Pulmonary artery endothelial cell (primary cell): Measurements from ENCODE around the gene CRYBG1. TPM values are rescaled to one million over a fixed set of nuclear protein-coding genes. Genes with fewer than 3 reads are reported as not detected.
A peak's percentile ranks its signal among the peaks of the same experiment; 100 is the strongest.
"Not testable (repeated sequence)": the region's sequence is repeated elsewhere in the genome, so short reads cannot be mapped to it uniquely, and the experiment has no call there.

Experiments
- DNase-seq: peaks from one replicate; pipeline ENCODE4 v3.0.0-alpha.2; 2011; ENCODE audit warnings: low read depth, low spot score
- total RNA-seq: library from RNA; depleted of rRNA; stranded (reverse); fragments of >200 nt; gene quantifications from 2 replicates; pipeline ENCODE4 v1.2.3, GENCODE V29; 2014

Gene CRYBG1
- total RNA-seq, 1 donor from 2014 or later, result 19.8 TPM

DNA sequence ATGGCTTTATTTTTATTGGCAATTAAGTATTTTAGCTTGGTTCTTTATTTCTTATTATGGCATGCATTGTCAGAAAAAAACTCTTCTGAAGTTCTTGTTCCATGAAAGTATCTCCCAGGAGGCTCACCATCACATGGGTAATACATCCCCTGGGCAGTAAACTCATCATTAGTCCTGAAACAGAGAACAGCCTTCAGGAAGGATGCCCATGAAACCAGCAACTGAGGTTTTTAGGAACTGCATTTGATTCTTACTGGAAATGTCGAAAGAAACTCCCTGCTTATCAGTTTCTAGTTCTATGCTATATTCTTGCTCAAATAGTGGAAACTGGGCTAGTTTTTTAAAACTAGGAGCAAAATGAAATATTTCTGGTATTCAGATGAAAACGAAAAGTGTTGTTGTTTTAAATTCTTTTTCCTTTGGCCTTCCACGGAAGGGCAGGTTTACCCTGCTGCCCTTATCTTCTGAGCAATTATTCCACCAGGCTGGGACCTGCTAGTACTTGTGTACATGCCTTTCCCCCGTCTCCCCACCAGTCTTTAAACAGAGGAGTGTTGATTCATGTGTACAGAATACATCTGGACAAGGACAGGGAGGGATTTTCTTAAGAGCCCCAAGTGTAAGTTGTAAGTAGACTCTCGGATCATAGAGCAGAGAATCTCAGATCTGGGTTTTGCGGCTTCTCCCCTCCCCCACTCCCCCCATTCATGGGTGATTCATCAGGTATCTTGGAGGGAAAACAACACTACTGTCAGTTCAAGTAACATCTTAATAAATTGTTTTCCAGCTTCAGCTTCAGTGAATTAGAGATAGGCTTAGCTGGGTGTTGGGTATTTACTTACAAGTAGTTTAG is 187.3 kb downstream of the CRYBG1 start:
- peak; percentile 22 for DNase-seq

DNA sequence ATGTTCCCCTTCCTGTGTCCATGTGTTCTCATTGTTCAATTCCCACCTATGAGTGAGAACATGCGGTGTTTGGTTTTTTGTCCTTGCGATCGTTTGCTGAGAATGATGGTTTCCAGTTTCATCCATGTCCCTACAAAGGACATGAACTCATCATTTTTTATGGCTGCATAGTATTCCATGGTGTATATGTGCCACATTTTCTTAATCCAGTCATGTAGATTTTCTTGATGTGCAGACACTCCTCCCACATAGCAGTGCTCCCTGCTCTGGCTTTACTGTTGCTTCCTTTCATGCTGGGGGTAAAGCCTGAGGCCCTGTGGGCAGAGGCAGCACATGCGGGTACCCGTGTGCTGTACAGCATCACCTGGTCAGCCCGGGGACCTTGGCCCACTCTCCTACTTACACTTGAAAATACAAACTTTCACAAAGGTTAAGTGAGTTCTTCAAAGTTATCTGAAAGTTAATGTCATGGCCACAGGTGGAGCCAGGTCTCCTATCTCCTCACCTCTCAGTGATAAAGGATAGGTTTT is 188.5 kb downstream of the CRYBG1 start:
- not testable (repeated sequence) for DNase-seq

DNA sequence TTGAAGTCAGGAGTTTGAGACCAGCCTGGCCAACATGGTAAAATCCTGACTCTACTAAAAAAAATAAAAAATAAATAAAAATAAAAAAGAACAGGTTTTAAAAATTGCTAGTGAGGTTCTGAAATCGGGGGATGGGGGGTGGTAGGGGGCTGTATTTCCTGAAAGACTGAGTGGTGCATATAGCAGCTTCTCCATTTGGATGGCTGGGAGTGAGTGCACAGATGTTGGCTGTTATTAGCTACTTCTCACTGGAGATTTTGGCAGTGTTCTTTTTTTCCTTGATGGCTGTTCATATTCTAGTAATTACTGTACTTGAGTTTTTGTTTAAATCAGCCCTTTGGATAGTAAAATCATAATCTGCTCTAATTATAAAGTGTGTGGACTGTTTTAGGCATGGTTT is 189.0 kb downstream of the CRYBG1 start:
- DNase-seq, result no peak

DNA sequence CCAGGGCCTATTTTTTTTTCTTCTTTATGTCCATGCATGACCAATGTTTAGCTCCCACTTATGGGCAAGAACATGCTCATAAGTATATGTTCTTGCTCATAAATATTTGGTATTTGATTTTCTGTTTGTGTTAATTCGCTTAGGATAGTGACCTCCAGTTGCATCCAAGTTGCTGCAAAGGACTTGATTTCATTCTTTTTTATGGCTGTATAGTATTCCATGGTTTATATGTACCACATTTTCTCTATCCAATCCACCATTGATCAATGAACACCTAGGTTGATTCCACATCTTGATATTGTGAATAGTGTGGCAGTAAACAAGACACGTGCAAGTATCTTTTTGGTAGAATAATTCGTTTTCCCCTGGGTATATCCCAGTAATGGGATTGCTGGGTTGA is 190.6 kb downstream of the CRYBG1 start:
- DNase-seq, result no peak

DNA sequence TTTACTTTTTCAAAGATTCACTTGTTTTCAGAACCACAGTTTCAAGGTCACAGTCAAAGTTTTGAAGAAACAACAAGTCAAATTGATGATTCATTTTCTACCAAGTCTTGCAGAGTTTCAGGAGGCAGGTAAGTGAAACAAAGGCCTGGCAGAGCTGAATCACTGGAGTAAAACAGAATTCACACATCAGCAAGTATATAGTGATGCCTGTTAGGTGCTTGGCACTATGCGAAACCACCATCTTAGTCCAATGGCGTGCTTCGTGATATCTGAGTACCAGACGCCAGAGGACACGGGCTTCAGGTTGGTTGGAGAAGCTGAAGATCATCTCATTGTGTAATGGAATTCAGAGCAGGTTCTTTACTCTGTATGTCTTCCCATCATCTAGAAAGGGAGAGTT is 192.9 kb downstream of the CRYBG1 start:
- no peak for DNase-seq

DNA sequence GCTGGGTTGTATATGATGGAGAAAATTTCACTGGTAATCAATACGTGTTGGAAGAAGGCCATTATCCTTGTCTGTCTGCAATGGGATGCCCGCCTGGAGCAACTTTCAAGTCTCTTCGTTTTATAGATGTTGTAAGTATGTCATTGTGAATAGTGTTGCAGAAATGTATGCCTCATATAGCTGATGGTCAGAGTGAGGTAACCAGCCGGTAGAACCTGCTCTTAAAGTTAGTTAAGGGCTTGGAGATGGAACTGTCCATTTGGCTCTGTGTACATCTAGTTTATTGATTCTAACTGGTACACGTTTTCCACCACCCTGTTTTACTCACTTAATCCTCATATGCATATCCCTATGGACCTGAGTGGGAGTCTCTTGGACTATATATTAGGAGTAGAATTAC is 195.2 kb downstream of the CRYBG1 start:
- DNase-seq, result no peak

DNA sequence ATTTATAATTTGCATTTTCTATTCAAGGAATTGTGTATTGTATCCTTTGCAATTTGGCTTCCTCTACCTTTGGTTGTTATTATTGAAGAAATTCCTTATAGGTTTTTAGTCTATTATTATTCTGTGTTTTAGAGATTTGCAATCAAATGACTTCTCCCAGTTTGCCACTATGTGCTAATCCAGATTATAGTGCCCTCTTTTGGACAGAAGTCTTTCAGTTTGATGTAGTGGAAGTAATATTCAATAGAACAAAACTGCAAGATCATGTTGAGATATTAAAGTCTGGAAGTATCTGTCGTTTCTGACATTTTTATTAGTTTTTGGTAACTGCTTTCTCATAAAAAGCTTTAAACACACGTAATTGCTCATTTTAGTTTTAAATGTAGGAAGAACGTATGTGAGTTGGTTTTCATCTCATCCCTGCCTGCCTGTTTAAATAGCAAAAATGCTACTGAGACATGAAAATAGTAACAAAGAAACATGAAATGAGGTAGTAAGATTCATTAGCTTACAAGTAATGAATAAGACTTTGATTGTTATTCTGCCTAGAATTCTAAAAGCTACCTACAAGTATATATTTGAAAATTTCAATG is 195.9 kb downstream of the CRYBG1 start:
- DNase-seq, result no peak

DNA sequence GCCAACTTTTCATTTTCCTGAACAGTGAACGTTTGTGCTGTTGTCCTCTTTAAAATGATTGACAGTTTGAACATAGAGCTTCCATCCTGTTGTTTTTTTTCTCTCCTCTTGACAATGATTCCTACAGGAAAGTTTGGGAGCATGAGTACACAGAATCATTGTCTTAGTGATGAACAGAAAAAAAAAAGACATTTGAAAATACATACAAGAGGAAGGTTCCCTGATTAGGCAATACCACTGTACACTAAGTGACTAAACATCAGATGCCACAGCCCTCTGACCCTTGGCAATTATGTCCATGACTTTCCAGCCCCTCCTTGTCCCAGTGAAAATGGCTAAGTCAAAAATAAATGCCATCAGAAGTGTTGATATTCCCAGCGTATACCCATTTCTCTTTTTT is 197.3 kb downstream of the CRYBG1 start:
- no peak for DNase-seq

DNA sequence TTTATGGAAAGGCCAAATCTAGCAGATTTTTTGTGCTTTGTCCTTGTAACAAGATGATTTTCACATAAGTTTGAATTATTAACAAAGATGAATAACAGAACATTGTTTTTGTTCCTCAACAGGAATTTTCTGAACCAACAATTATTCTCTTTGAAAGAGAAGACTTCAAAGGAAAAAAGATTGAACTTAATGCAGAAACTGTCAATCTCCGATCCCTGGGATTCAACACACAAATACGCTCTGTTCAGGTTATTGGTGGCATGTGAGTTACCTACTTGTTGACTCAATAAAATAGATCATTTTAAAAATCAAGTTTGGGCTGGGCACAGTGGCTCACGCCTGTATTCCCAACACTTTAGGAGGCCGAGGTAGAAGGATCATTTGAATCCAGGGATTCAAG is 197.8 kb downstream of the CRYBG1 start:
- no peak for DNase-seq

DNA sequence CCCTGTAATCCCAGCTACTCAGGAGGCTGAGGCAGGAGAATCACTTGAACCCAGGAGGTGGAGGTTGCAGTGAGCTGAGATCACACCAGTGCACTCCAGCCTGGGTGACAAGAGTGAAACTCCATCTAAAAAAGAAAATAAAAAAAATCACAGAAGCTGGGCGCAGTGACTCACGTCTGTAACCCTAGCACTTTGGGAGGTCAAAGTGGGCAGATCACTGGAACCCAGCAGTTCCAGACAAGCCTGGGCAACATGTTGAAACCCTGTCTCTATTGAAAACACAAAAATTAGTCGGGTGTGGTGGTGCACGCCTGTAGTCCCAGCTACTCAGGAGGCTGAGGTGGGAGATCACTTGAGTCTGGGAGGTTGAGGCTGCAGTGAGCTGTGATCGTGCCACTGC is 199.1 kb downstream of the CRYBG1 start:
- not testable (repeated sequence) for DNase-seq

DNA sequence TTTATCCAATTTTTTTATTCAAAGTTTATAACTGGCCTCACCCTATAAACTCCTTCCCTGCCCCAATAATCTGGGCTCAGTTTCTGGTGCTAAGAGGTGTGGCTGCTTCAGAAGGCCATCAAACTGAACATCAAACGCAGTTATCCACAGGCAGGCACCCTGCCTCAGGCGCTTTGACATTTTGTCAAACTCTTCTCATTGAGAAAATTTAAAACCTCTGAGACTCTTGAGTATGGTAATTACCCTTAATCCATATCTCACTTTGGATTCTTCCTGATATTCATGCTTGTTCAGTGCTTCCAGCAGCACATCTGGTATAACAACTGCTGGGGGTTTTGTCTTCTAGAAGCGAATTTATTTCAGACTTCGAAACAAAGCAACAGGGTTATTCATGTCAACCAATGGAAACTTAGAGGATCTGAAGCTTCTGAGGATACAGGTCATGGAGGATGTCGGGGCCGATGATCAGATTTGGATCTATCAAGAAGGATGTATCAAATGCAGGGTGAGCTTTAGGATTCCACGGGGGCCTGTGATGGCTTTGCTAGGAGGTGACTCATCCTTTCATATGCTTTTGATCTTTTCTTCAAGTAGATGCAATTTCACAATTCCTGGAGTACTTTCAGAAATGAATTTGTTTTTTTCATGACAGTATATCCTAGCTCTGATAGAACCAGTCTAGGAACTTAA is 200.6 kb downstream of the CRYBG1 start:
- no peak for DNase-seq

DNA sequence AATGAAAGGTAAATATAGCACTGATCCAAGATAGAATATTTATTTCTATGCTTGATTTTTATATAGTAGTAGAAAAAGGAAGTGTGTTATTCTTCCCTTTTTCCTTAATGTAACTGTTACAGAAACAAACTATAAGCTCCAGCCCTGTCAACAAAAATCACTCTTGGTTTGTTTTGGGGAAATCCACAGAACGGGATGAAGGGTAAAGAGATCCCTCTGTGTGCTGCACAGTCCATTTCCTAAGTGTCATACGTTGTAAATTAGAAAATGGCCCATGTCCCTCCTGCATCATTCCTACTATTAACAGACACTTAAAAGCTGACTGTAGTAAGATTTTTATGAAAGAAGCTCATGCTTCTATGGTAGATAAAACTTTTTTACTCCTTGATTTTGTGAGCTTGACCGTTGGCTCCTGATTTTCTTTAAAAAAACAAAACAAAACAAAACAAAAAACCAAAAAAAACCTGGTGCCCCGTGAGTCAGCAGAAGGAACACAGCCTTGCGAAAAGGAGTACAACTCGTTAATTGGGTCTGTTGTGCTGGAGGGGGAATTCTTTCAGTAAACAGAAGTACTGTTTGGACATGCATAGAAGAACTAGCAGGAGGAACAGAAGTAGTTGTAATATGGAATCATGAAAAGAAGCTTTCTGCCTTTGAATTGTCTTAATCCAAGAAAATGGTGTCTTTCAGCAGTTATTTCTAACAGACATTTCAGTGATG is 201.3 kb downstream of the CRYBG1 start:
- no peak for DNase-seq

DNA sequence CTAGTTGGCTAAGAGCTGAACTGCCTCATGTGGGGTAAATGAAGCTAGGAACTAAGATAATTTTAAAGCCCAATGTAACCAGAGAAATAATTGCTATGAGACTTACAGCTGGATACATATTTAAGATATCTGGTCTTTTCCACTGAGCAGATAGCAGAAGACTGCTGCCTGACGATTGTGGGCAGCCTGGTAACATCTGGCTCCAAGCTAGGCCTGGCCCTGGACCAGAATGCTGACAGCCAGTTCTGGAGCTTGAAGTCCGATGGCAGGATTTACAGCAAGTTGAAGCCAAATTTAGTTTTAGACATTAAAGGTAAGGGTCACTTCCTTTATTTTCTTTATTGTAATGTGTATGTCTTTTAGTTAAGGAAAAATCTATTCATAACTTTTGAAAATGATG is 203.1 kb downstream of the CRYBG1 start:
- DNase-seq, result no peak

DNA sequence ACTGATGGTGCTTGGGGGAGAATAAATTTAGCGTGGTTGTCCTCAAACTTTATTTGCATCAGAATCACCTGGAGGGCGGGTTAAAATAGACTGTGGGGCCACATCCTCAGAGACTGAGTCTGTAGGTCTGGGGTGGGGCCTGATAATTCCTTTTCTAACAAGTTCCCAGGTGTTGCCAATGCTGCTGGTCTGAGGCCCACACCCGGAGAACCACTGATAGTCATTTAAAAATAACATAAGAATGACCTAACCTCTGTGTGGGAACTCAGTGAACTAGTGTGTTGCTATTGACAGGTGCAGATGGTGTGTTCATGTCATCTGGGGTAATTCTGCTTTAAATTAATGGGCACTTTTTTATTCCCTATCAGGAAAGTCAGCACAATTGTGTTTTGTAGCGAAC is 204.0 kb downstream of the CRYBG1 start:
- no peak for DNase-seq

DNA sequence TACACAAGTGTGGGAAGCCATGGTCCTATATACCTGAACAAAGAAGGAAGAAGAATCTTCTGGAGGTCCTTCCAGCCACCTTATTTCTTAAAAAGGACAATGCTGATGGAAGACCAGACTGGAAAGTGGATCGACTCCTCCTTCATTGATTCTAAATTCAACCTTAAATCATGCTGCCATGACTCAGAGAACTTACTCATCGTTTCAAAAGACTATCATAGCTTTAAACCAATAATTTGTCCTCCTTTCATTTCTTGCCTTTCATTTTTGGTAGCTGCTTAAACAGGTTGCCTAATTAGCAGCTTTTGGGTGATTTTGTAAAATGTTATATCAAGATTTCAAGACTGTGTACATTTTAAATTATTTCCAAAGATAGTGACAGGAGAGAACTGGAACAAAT is 208.0 kb downstream of the CRYBG1 start:
- DNase-seq, result no peak

DNA sequence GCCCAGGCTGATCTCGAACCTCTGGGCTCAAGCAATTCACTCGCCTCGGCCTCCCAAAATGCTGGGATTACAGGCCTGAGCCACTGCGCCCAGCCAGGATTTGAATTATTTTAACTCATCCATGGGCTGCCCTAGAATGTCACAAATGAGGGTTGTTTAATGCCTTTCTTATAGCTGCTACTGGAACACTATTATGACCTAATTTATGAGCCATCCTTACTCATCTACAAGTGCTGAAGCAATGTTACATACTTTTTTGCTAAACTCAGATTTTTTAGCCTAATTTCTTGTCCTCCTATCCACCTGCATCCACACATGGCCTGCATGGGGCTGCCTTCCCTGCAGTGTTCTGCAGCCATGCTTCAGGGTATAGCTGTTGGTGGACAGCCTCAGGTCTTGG is 208.9 kb downstream of the CRYBG1 start:
- no peak for DNase-seq

DNA sequence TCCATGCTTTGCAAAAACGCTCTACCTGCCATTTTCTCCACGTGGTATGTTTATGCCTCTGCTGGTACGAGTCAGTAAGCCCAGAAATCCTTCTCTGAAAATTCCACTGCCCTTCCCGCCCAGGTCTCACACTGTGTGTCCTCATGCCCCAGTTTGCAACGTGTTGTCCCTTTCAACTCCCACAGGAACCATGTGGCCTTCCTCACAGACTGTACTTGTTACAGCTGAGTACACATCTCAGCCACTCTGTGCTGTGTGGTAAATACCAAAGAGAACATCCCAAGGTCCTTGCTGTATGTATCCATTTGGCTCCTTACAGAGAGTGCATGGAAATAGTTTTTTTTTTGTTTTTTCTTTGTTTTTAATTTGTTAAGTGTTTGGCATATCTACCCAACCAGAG is 211.9 kb downstream of the CRYBG1 start:
- no peak for DNase-seq

DNA sequence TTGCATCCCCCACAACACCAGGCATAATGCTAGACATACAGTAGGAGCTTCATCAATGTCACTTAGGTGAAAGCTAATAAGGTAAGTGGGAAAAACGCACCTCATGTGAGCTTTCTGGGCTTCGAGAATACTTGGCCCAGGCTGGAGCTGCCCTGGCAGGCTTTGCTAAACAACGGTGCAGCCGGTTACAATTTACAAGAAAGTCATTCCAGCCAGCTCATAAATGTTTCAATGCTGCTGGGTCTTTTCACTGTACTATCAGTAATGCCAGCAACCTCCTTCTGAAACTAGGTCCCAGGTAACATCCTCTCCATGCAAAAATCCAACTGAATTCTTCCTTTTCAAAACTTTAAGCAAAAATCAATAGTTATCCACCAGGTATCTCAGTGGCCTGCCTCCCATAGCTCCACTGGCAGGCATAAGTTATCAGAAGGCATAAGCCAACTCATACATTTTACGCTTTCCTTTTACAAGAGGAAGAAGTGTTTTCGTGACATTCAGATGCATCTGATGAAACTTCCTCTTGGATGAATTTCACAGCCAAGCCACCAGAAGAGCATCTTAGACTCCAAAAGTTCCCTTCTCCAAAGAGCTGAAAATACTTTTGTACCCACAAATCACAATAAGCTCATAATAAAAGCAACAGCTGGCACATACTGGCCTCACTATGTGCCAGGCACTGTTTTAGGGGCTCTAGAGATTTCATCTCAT is 212.5 kb downstream of the CRYBG1 start:
- DNase-seq, result no peak

DNA sequence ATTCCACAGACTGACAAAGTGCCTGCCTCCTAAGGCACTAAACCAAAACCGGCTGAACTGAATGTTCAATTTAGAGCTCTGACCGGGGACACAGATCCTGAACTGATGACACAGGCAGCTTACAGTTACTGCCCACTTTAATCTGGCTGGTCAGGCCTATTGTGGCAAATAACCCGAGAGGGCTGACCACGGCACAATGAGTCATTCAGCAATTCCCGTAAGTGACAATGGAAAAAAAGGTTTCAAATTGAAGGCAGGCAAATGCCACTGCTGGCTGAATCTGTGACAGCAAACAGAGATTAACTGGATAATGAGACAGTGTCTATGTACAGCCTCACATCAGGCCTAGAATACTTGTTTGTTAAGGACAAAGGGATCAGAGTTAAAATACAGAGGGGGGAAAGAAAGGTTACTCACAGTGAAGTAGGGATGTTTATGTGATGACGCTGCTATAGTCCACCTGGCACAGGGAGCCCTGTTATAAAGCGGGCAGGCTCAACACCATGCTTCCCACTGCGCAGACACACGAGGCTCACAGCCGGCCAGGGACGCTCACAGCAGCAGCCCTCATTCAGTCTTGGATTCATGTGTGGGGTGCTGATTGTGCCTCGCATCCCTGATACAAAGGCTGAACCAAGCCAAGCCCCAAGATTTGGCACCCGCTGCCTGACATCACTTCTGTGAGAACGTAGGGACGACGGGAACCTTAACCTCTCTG is 214.4 kb downstream of the CRYBG1 start:
- DNase-seq, result peak; percentile 24

DNA sequence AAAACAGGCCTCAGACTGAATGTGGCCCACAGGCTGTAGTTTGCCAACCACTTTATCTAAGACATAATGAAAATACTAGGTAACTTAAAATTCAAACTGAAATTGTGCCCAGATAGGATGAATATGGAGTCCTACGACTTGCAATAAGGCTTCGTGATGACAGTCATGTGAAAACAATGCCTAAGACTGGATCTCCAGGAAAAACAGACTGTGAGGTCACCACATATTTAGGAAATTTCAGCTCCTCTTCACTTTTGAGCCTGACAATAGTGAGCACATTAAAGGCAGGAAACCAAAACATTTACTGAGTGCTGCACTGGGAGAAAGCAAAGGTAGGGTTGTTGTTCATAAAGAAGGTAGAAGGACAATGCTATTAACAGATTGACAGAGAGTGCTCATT is 218.8 kb downstream of the CRYBG1 start:
- DNase-seq, result no peak
